ENCODE measurements around the gene ISL2. TPM values are rescaled to one million over a fixed set of nuclear protein-coding genes. Genes with fewer than 3 reads are reported as not detected.

Gene ISL2
- total and polyA plus RNA-seq, 4 donors: not detected

GRCh38 chr15:76390571-76390970, 54.0 kb downstream of the ISL2 start:
- intact Hi-C loops (cut with DNase I): no loop called here

GRCh38 chr15:76391309-76391708, 54.7 kb downstream of the ISL2 start:
- intact Hi-C loops (cut with DNase I): no loop called here
- DNase-seq (no peak), ATAC-seq (ENCODE audit: low FRiP score) (no peak)
- Histone ChIP-seq H3K4me3 (ENCODE audit: low read length in 2 of 2) (no peak overlapping the region), H3K27ac (ENCODE audit: low read depth in 1 of 2, low read length in 2 of 2) (no peak overlapping the region), H3K4me1 (ENCODE audit: control insufficient read depth in 1 of 2, insufficient read depth in 2 of 2, low read length in 2 of 2) (no peaks in the 10 kb centered on the region), H3K36me3 (ENCODE audit: control insufficient read depth in 1 of 2, insufficient read depth in 2 of 2, low read length in 1 of 2) (no peaks in the 10 kb centered on the region), H3K27me3 (ENCODE audit: control insufficient read depth in 1 of 2, insufficient read depth in 2 of 2, low read length in 1 of 2) (no peaks in the 10 kb centered on the region), H3K9me3 (ENCODE audit: control insufficient read depth, low read length) (no peaks in the 10 kb centered on the region)
- WGBS, 2 donors: 95 to 97% methylated on average over 3 of the region's 3 CpGs

More at GRCh38 chr15:76390571-76390970, 54.0 kb downstream of the ISL2 start:
- no peak overlapping the region for H3K4me3 ChIP-seq (ENCODE audit: low read length in 2 of 2)
- H3K36me3 ChIP-seq (ENCODE audit: control insufficient read depth in 1 of 2, insufficient read depth in 2 of 2, low read length in 1 of 2): no peaks in the 10 kb centered on the region
- H3K27me3 ChIP-seq (ENCODE audit: control insufficient read depth in 1 of 2, insufficient read depth in 2 of 2, low read length in 1 of 2): no peaks in the 10 kb centered on the region
- no peaks in the 10 kb centered on the region for H3K4me1 ChIP-seq (ENCODE audit: control insufficient read depth in 1 of 2, insufficient read depth in 2 of 2, low read length in 2 of 2)
- no peaks in the 10 kb centered on the region for H3K9me3 ChIP-seq (ENCODE audit: control insufficient read depth, low read length)
- no peak for ATAC-seq (ENCODE audit: low FRiP score)
- H3K27ac ChIP-seq (ENCODE audit: low read depth in 1 of 2, low read length in 2 of 2): no peak overlapping the region
- DNase-seq: no peak

- no peak overlapping the region for H3K4me3 ChIP-seq (ENCODE audit: low read length in 2 of 2)
Observed at GRCh38 chr15:76391847-76392246, 55.3 kb downstream of the ISL2 start.

More at GRCh38 chr15:76391847-76392246, 55.3 kb downstream of the ISL2 start:
- DNase-seq (no peak), ATAC-seq (ENCODE audit: low FRiP score) (no peak)
- Histone ChIP-seq H3K27me3 (ENCODE audit: control insufficient read depth in 1 of 2, insufficient read depth in 2 of 2, low read length in 1 of 2) (no peaks in the 10 kb centered on the region), H3K4me1 (ENCODE audit: control insufficient read depth in 1 of 2, insufficient read depth in 2 of 2, low read length in 2 of 2) (no peaks in the 10 kb centered on the region), H3K36me3 (ENCODE audit: control insufficient read depth in 1 of 2, insufficient read depth in 2 of 2, low read length in 1 of 2) (no peaks in the 10 kb centered on the region), H3K27ac (ENCODE audit: low read depth in 1 of 2, low read length in 2 of 2) (no peak overlapping the region), H3K9me3 (ENCODE audit: control insufficient read depth, low read length) (no peaks in the 10 kb centered on the region)
- intact Hi-C loops (cut with DNase I): no loop called here

Other genes starting within 250 kb of the ISL2 start
- 10 to 100 TPM; 76.0 to 81.0 TPM for gene ETFA, start 25.3 kb upstream of the ISL2 start, total RNA-seq
- 100 to 1,000 TPM in 1 of 2 donors, 10 to 100 TPM in 1; 81.0 to 152 TPM for gene ETFA, start 25.3 kb upstream of the ISL2 start, polyA plus RNA-seq

Data from aorta (tissue), 5 donors.